IMR-90 (cell line): Measurements from ENCODE around the gene CHCHD1. TPM values are rescaled to one million over a fixed set of nuclear protein-coding genes. Genes with fewer than 3 reads are reported as not detected.

Source experiments
- ATAC-seq: fragments of 200-7000 bp; cut with Tn5 transposase; 2 replicates; pipeline ENCODE4 v1.9.1; 2020; ENCODE audit warnings: low read depth, mild to moderate bottlenecking, moderate library complexity
- BruUV-seq: library from RNA; stranded (reverse); fragments of 400-500 nt; replicated peaks from 2 replicates; lab custom pipeline; 2021; lab: Mats Ljungman, UMichigan
- CTCF ChIA-PET: fragments of 300-600 bp; formaldehyde crosslinking; extraction: SDS; loops from one replicate; lab custom pipeline; 2021; ENCODE audit warnings: antibody characterized with exemption; lab: Yijun Ruan, JAX
- POLR2A ChIA-PET: fragments of 300-600 bp; sonication (Branson Sonifier 250); formaldehyde crosslinking; loops from one replicate; lab custom pipeline; 2022; ENCODE audit warnings: antibody characterized with exemption; ENCODE audit not compliant: unreplicated experiment; lab: Charles Lee
- DNase-seq: peaks from one replicate; pipeline ENCODE4 v3.0.0; 2013
- H2AFZ ChIP-seq: replicated peaks from 2 replicates; pipeline ENCODE3; 2013; ENCODE audit warnings: low read length, mild to moderate bottlenecking; ENCODE audit not compliant: poor library complexity
- H2AK5ac ChIP-seq: 2 replicates; pipeline ENCODE4 v1.6.1; 2013; ENCODE audit warnings: low read depth, low read length, inconsistent platforms
- H2AK9ac ChIP-seq: replicated peaks from 2 replicates; pipeline ENCODE3; 2013; ENCODE audit warnings: mild to moderate bottlenecking, low read depth, low read length, moderate library complexity; ENCODE audit not compliant: poor library complexity
- H2BK120ac ChIP-seq: 2 replicates; pipeline ENCODE4 v1.6.1; 2013; ENCODE audit warnings: low read depth, low read length, inconsistent platforms
- H2BK15ac ChIP-seq: 3 replicates; pipeline ENCODE4 v1.6.1; 2013; ENCODE audit warnings: low read depth, low read length, inconsistent platforms
- H2BK20ac ChIP-seq: 2 replicates; pipeline ENCODE4 v1.6.1; 2013; ENCODE audit warnings: low read depth, mild to moderate bottlenecking, inconsistent platforms, low read length, moderate library complexity
- H2BK5ac ChIP-seq: 2 replicates; pipeline ENCODE4 v1.6.1; 2013; ENCODE audit warnings: mild to moderate bottlenecking, low read depth, low read length, inconsistent platforms; ENCODE audit not compliant: poor library complexity, severe bottlenecking
- H3K14ac ChIP-seq: replicated peaks from 2 replicates; pipeline ENCODE4 v1.6.1; 2013; ENCODE audit warnings: low read depth, low read length, inconsistent platforms
- H3K18ac ChIP-seq: 2 replicates; pipeline ENCODE4 v1.6.1; 2013; ENCODE audit warnings: low read depth, low read length, control low read depth
- H3K23ac ChIP-seq: 2 replicates; pipeline ENCODE4 v1.6.1; 2013; ENCODE audit warnings: low read depth, low read length, inconsistent platforms
- H3K27ac ChIP-seq: 2 replicates; pipeline ENCODE4 v1.5.1; 2013; ENCODE audit warnings: mild to moderate bottlenecking, control low read depth, low read length; ENCODE audit not compliant: insufficient read depth
- H3K27me3 ChIP-seq: 2 replicates; pipeline ENCODE4 v1.6.1; 2013; ENCODE audit warnings: low read length; ENCODE audit not compliant: control insufficient read depth, insufficient read depth
- H3K36me3 ChIP-seq: 2 replicates; pipeline ENCODE4 v1.6.1; 2013; ENCODE audit warnings: low read length, mixed read lengths; ENCODE audit not compliant: control insufficient read depth, insufficient read depth
- H3K4ac ChIP-seq: 2 replicates; pipeline ENCODE4 v1.6.1; 2013; ENCODE audit warnings: low read depth, low read length, inconsistent platforms
- H3K4me1 ChIP-seq: 2 replicates; pipeline ENCODE4 v1.6.1; 2013; ENCODE audit warnings: low read length, mixed read lengths; ENCODE audit not compliant: control insufficient read depth, insufficient read depth
- H3K4me2 ChIP-seq: 2 replicates; pipeline ENCODE4 v1.6.1; 2013; ENCODE audit warnings: low read depth, mild to moderate bottlenecking, control low read depth, low read length, moderate library complexity
- H3K4me3 ChIP-seq: 2 replicates; pipeline ENCODE4 v1.5.1; 2013; ENCODE audit warnings: low read depth, mild to moderate bottlenecking, control low read depth, low read length, moderate library complexity; ENCODE audit not compliant: insufficient read depth
- H3K56ac ChIP-seq: 2 replicates; pipeline ENCODE4 v1.6.1; 2013; ENCODE audit warnings: low read length, inconsistent platforms; ENCODE audit not compliant: insufficient read depth; ENCODE audit errors: extremely low read depth
- H3K79me1 ChIP-seq, 2 experiments: 2 replicates each; pipeline ENCODE4 v1.6.1; 2013; ENCODE audit warnings: low read length in 2 of 2, inconsistent platforms in 1 of 2, low read depth in 1 of 2
- H3K9ac ChIP-seq: 2 replicates; pipeline ENCODE4 v1.6.1; 2013; ENCODE audit warnings: low read depth, low read length, control low read depth
- H3K9me1 ChIP-seq: 2 replicates; pipeline ENCODE4 v1.6.1; 2013; ENCODE audit warnings: low read length, inconsistent platforms; ENCODE audit not compliant: insufficient read depth
- H3K9me3 ChIP-seq: 2 replicates; pipeline ENCODE4 v1.6.1; 2013; ENCODE audit warnings: low read length; ENCODE audit not compliant: control insufficient read depth, insufficient read depth
- H4K20me1 ChIP-seq: 2 replicates; pipeline ENCODE4 v1.6.1; 2013; ENCODE audit warnings: low read length, inconsistent platforms; ENCODE audit not compliant: insufficient read depth
- H4K5ac ChIP-seq: 2 replicates; pipeline ENCODE4 v1.6.1; 2013; ENCODE audit warnings: mild to moderate bottlenecking, low read depth, low read length, control low read depth
- H4K8ac ChIP-seq, 2 experiments: 2 replicates each; pipeline ENCODE4 v1.6.1; 2013; ENCODE audit warnings: low read depth in 2 of 2, low read length in 2 of 2, control low read depth in 1 of 2, inconsistent platforms in 1 of 2
- H4K91ac ChIP-seq: 2 replicates; pipeline ENCODE4 v1.6.1; 2013; ENCODE audit warnings: low read depth, low read length, inconsistent platforms; ENCODE audit not compliant: insufficient read depth
- BHLHE40 ChIP-seq: fragments of 150-350 bp; IDR thresholded peaks from 2 replicates; pipeline ENCODE4 v1.6.1; 2016; ENCODE audit warnings: mild to moderate bottlenecking, low read depth, low read length
- CHD1 ChIP-seq: IDR thresholded peaks from 2 replicates; pipeline ENCODE4 v1.6.1; 2012; ENCODE audit warnings: low read depth, low read length, improper control_type of control experiment
- FOS ChIP-seq: fragments of 150-350 bp; IDR thresholded peaks from 2 replicates; pipeline ENCODE4 v1.6.1; 2016; ENCODE audit warnings: low read depth, low read length
- MAFK ChIP-seq: IDR thresholded peaks from 2 replicates; pipeline ENCODE4 v1.6.1; 2012; ENCODE audit warnings: low read depth, low read length, improper control_type of control experiment
- MAZ ChIP-seq: IDR thresholded peaks from 2 replicates; pipeline ENCODE4 v1.6.1; 2012; ENCODE audit warnings: low read depth, mild to moderate bottlenecking, low read length, improper control_type of control experiment, moderate library complexity, borderline replicate concordance
- MXI1 ChIP-seq: IDR thresholded peaks from 2 replicates; pipeline ENCODE4 v1.6.1; 2012; ENCODE audit warnings: low read depth, mild to moderate bottlenecking, low read length, moderate library complexity, borderline replicate concordance
- NFE2L2 ChIP-seq: fragments of 150-350 bp; IDR thresholded peaks from 2 replicates; pipeline ENCODE4 v1.6.1; 2016; ENCODE audit warnings: low read depth, mild to moderate bottlenecking, low read length
- POLR2A ChIP-seq: IDR thresholded peaks from 2 replicates; pipeline ENCODE4 v1.6.1; 2012; ENCODE audit warnings: mild to moderate bottlenecking, low read depth, low read length
- RAD21 ChIP-seq: IDR thresholded peaks from 2 replicates; pipeline ENCODE4 v1.6.1; 2012; ENCODE audit warnings: low read length, improper control_type of control experiment
- RCOR1 ChIP-seq: IDR thresholded peaks from 2 replicates; pipeline ENCODE4 v1.6.1; 2012; ENCODE audit warnings: mild to moderate bottlenecking, low read length, improper control_type of control experiment; ENCODE audit not compliant: insufficient replicate concordance
- RFX5 ChIP-seq: IDR thresholded peaks from 2 replicates; pipeline ENCODE4 v1.8.0; 2012; ENCODE audit warnings: low read depth, mild to moderate bottlenecking, low read length, moderate library complexity
- SMC3 ChIP-seq: fragments of 150-350 bp; IDR thresholded peaks from 2 replicates; pipeline ENCODE4 v1.6.1; 2016; ENCODE audit warnings: low read depth, mild to moderate bottlenecking, antibody characterized with exemption, low read length, moderate library complexity
- WGBS, 2 experiments: methylation state at CpG; one replicate each; pipeline versions ENCODE4 v1.1.5 to v1.1.7; 2013; ENCODE audit warnings: missing lambda C conversion rate in 2 of 2; ENCODE audit not compliant: insufficient read length in 1 of 2; ENCODE audit errors: extremely low coverage in 2 of 2; 5-methylcytosine and 5-hydroxymethylcytosine counted together
- dilution Hi-C: fragments of 300-500 bp; cut with HindIII; formaldehyde crosslinking; loops from one replicate; pipeline ENCODE4 v1.14.3; 2018; ENCODE audit warnings: low sequenced_read_pairs; ENCODE audit not compliant: unreplicated experiment
- in situ Hi-C: fragments of 300-500 bp; cut with MboI; formaldehyde crosslinking; loops from 3 replicates; pipeline ENCODE4 v1.14.3; 2019; ENCODE audit warnings: low sequenced_read_pairs, inconsistent platforms, mixed read lengths
- intact Hi-C: fragments of 100-400 bp; cut with micrococcal nuclease; formaldehyde crosslinking; loops from 2 replicates; pipeline ENCODE4 v1.10.0; 2022
- polyA plus RNA-seq, 3 experiments: library from polyadenylated mRNA; depleted of rRNA; stranded (reverse); fragments of >200 nt; gene quantifications; 2 replicates each; pipeline ENCODE4 v1.2.3, GENCODE V29; 2012; ENCODE audit warnings: low replicate concordance in 1 of 3
- total RNA-seq: library from RNA; depleted of rRNA; stranded (reverse); fragments of >200 nt; gene quantifications from 2 replicates; pipeline ENCODE4 v1.2.3, GENCODE V29; 2012
- TF ChIP-seq, protein P1 (sequence below): fragments of 150-350 bp; IDR thresholded peaks from 2 replicates; pipeline ENCODE4 v1.6.1; 2017; ENCODE audit warnings: mild to moderate bottlenecking, antibody characterized with exemption, low read length, low read depth

Gene CHCHD1
- total and polyA plus RNA-seq, 2 of the 4 experiments (the other 2 are of a cell fraction) = 11.5 to 21.0 TPM

GRCh38 chr10:73802276-73802991 is 20.6 kb downstream of the CHCHD1 start:
- Histone ChIP-seq H3K23ac (no peak overlapping the region), H2BK120ac (no peak overlapping the region), H4K5ac (no peak overlapping the region), H2BK15ac (no peak overlapping the region), H4K20me1 (peaks cover 3% of the 10 kb centered on the region; the same call in 1 of the 2 replicates), H3K36me3 (peaks cover 82% of the 10 kb centered on the region), H3K56ac (no peak overlapping the region), H3K4me2 (no peak overlapping the region), H3K18ac (no peak overlapping the region), H2AFZ (no peak overlapping the region), H4K91ac (no peak overlapping the region), H3K79me1 (peaks cover 2 to 23% of the 10 kb centered on the region in 2 experiments; a peak in 3 of 4 replicates), H3K27me3 (no peaks in the 10 kb centered on the region), H2BK5ac (no peak overlapping the region), H3K14ac (no peak overlapping the region), H3K9me3 (no peaks in the 10 kb centered on the region), H2AK9ac (no peak overlapping the region), H3K4me1 (no peaks in the 10 kb centered on the region), H3K4me3 (no peak overlapping the region), H3K27ac (no peak overlapping the region), H3K4ac (no peak overlapping the region), H2BK20ac (no peak overlapping the region), H4K8ac (no peak overlapping the region), H2AK5ac (no peak overlapping the region), H3K9ac (no peak overlapping the region), H3K9me1 (peaks cover 12% of the 10 kb centered on the region; the same call in 1 of the 2 replicates)
- 100% methylated on average over 2 of the region's 11 CpGs; no CpG with 5 or more reads in 1 of the 2 experiments for WGBS, 2 experiments
- ATAC-seq = no peak
- in situ Hi-C loops = no loop called here
- dilution Hi-C loops = no loop called here
- ChIA-PET POLR2A (no interaction called here), CTCF (no interaction called here)
- no peak for DNase-seq
- TF ChIP-seq NFE2L2 (no peak), POLR2A (no peak), RCOR1 (no peak), SMC3 (no peak), CHD1 (no peak), MXI1 (no peak), MAFK (no peak), RFX5 (no peak), RAD21 (no peak), FOS (no peak), BHLHE40 (no peak), MAZ (no peak)
- TF ChIP-seq, protein P1, sequence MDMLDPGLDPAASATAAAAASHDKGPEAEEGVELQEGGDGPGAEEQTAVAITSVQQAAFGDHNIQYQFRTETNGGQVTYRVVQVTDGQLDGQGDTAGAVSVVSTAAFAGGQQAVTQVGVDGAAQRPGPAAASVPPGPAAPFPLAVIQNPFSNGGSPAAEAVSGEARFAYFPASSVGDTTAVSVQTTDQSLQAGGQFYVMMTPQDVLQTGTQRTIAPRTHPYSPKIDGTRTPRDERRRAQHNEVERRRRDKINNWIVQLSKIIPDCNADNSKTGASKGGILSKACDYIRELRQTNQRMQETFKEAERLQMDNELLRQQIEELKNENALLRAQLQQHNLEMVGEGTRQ = no peak
- intact Hi-C loops = no loop called here
- BruUV-seq = no TSS peak
